GM12872 (cell line): Measurements from ENCODE around the gene MYH14.

Experiments used
- CTCF ChIP-seq: IDR thresholded peaks from 3 replicates; pipeline ENCODE4 v1.5.1; 2011; ENCODE audit warnings: low read depth, mild to moderate bottlenecking, low read length, moderate library complexity; ENCODE audit not compliant: insufficient read depth

The MYH14 gene

GRCh38 chr19:50192463-50193211 lies 10.8 kb upstream of the MYH14 start:
- TF ChIP-seq CTCF = no peak

- no peak for TF ChIP-seq CTCF
Observed at GRCh38 chr19:50195224-50195623, 8.2 kb upstream of the MYH14 start.

- TF ChIP-seq CTCF = no peak
Observed at GRCh38 chr19:50196322-50196932, 7.0 kb upstream of the MYH14 start.

- TF ChIP-seq CTCF = no peak
Observed at GRCh38 chr19:50197348-50197747, 6.1 kb upstream of the MYH14 start.

GRCh38 chr19:50198431-50199258 lies 4.8 kb upstream of the MYH14 start:
- no peak for TF ChIP-seq CTCF

- no peak for TF ChIP-seq CTCF
Observed at GRCh38 chr19:50199259-50199555, 4.2 kb upstream of the MYH14 start.

- TF ChIP-seq CTCF = no peak
Observed at GRCh38 chr19:50202386-50202785, 1.0 kb upstream of the MYH14 start.
